AG09319 (cell line): Measurements from ENCODE around the gene USP46.

Experiments
- DNase-seq: peaks from one replicate; pipeline ENCODE4 v3.0.0-alpha.2; 2010; ENCODE audit warnings: low read depth; ENCODE audit errors: extremely low read depth
- TF ChIP-seq, protein P1 (sequence below): IDR thresholded peaks from 2 replicates; pipeline ENCODE4 v1.5.1; 2011; ENCODE audit warnings: low read depth, mild to moderate bottlenecking, inconsistent platforms, low read length, moderate library complexity

Gene USP46

DNA sequence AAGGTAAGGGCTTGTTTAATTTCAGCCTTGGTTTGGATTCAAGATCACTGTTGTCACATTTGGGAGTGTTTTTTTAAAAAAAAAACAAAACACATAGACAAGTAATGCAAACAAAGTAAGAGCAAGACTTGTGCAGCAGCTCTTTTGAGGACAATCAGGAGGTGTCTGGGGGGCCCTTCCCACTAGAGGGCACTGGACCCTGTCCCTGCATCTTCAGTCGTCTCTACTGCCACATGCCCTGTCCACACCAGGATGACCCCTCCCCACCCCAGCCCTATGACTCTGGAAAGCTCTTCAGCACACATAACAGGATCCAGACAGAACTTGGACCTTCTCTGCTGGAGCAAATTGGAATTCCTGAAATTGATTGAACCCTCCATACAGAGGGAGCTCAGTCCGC is 71.0 kb downstream of the USP46 start:
- DNase-seq: no peak
- TF ChIP-seq, protein P1, sequence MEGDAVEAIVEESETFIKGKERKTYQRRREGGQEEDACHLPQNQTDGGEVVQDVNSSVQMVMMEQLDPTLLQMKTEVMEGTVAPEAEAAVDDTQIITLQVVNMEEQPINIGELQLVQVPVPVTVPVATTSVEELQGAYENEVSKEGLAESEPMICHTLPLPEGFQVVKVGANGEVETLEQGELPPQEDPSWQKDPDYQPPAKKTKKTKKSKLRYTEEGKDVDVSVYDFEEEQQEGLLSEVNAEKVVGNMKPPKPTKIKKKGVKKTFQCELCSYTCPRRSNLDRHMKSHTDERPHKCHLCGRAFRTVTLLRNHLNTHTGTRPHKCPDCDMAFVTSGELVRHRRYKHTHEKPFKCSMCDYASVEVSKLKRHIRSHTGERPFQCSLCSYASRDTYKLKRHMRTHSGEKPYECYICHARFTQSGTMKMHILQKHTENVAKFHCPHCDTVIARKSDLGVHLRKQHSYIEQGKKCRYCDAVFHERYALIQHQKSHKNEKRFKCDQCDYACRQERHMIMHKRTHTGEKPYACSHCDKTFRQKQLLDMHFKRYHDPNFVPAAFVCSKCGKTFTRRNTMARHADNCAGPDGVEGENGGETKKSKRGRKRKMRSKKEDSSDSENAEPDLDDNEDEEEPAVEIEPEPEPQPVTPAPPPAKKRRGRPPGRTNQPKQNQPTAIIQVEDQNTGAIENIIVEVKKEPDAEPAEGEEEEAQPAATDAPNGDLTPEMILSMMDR: peak; percentile 45

DNA sequence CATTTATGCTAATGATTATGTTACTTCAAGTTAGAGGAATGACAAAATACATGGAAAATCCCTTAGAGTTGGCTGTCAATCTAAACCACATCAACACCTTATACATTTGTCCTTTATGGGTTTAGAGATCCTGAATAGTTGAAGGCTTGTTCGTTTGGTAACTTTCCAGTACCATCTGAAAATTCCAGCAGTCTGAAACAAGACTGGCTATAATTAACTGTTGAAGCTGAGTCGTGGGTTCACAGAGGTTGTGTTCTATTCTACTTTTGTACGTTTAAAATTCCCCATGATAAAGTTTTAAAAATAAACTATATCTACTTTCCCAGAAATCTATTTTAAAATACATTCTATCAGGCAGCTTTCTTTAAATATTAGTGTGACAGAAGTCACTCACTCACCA is 73.0 kb downstream of the USP46 start:
- TF ChIP-seq, protein P1: no peak
- DNase-seq: no peak

DNA sequence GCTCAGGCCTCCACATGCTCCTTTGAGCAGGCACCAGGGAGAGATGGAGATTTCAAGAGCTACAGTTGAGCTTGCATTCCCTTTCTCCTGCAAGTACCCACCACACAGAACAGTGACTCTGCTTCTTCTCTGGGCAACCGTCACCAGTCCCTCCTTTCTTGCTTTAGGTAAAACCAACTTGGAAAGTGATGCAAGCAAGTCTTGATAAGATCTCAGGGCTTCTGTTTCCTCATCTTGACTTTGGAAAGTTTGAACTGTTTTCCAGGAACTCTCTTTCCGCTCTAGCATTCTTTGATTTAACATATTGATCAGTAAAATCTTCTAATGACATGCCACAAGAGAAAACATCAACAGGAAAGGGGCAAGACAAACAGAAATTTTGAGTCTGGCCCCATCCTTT is 73.7 kb downstream of the USP46 start:
- TF ChIP-seq, protein P1: no peak
- no peak for DNase-seq

DNA sequence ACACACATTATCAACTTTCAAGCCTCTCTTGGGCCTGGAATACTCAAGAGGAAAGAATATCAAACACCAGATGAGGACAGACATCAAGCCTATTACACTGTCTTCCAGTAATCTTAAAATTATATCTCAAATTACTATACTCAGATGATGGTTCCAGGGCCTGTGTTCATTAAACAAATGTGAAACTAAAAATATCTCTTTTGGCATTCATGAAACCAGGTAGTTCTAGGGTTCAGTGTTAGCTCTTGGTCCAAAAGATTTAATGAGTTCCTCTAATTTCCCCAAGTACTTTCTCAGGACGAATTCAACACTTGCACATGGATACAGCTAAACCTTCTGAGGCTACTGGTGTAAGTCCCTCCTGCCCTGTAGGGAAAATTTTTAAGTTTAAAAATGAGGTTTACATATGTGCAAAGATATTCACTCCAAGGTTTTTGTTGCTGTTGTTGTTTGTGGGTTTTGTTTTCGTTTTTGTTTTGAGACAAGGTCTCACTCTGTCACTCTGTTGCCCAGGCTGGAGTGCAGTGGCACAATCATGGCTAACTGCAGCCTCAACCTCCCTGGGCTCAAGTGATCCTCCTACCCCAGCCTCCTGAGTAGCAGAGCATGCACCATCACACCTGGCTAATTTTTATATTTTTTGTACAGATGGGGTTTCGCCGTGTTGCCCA is 79.4 kb downstream of the USP46 start:
- no peak for DNase-seq
- TF ChIP-seq, protein P1: no peak

DNA sequence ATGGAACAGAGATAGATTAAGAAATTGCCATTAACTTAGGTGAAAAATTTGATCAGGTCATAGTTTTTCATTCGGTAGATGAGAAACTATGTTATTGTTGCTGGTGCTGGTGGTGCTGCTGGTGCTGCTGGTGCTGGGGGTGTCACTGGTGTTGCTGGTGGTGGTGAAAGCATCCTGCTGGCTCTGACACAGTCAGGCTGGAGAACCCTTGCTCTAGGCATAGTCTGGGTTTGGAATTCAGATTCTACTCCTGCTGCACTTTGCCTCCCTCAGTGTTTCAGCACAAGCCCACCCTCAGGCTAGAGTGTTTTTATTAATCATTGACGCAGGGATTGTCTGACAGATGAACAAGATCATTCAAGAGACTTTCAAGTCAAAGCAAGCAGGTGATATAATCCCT is 80.2 kb downstream of the USP46 start:
- DNase-seq: no peak
- TF ChIP-seq, protein P1: no peak

DNA sequence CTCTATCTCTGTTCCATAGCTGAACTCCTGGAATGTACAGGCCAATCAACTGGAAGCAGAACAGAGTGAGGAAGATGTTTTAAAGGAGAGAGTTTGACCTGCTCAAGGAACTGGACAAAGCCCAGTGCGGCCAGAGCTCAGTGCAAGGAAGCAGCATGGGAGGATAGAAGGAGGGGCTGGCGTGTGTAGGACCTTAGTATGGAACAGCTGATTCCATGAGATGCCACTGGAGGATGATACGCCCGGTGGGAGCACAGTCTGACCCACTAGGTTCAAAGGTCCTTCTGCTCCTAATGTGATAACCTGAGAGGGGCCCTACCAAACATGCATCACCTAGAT is 81.5 kb downstream of the USP46 start:
- TF ChIP-seq, protein P1: no peak
- DNase-seq: no peak

DNA sequence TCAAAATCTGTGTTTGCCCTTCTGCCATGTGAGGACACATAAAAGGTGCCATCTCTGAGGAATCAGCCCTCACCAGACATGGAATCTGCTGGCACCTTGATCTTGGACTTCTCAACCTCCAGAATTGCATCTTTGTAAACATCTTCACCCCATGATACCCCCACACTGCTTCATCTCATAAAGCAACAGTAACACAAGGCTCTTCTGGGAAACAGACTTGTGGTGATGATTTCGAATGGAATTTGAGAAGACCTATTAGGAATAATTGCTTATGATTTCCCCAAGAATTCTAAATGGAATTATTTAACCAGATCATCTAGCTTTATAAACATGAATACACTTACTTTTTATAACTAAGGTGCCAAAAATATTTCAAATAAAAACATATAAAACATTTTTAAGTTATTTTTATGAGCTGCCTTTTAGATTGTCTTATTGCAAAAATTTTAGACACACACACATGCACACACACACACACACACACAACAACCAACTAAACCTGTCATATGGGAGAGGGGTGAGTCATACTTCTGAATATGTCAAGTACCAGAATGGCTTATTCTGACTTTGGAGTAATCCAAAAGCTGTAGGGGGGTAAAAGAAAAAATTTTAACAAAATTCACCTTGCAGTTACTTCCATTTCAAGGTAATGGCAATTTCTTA is 82.0 kb downstream of the USP46 start:
- TF ChIP-seq, protein P1: no peak
- DNase-seq: no peak
